GM19463 (cell line): ENCODE measurements around the gene FES.
"Not testable (repeated sequence)": the region's sequence is repeated elsewhere in the genome, so short reads cannot be mapped to it uniquely, and the experiment has no call there.

Source experiments
- ATAC-seq: cut with Tn5 transposase; IDR thresholded peaks from one replicate; pipeline ENCODE4 v1.9.1; 2021; ENCODE audit warnings: mild to moderate bottlenecking, moderate library complexity; ENCODE audit not compliant: unreplicated experiment

FES gene

DNA sequence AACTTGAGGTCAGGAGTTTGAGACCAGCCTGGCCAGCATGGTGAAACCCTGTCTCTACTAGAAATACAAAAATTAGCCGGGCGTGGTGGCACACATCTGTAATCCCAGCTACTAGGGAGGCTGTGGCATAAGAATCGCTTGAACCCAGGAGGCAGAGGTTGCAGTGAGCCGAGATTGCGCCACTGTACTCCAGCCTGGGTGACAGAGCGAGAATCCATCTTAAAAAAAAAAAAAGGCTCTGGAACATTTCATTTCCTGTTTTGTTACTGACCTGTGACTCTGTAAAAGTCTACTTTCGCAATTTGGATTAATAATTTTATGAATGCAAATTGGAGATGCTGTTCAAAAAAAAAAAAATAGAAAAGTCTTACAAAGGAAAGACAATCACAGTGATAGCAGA lies 43.8 kb downstream of the FES start:
- not testable (repeated sequence) for ATAC-seq

DNA sequence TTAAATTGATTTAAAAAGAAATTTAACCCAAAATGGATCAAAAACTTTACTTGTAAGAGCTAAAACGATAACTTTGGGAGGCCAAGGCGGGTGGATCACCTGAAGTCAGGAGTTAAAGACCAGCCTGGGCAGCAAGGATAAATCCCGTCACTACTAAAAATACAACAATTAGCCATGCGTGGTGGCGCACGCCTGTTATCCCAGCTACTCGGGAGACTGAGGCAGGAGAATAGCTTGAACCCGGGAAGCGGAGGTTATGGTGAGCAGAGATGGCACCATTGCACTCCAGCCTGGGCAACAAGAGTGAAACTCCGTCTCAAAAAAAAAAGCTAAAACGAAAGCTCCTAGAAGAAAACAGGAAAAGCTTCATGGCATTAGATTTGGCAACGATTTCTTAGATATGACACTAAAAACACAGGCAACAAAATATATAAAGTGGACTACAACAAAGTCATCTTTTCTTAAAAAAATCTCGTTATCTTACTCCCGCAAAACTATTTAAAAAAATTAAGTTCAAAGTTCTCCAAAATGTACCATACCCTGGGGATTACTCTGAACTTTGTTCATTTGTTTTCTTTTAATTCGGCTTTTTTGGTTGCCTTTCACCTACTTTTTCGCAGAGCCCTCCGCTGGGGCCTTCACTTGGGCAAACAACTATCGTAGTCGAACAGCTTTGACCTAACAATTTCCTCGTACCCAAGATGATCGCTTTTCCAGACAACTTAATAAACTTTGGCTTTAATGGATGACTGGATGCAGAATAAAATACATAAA lies 45.1 kb downstream of the FES start:
- no peak for ATAC-seq

DNA sequence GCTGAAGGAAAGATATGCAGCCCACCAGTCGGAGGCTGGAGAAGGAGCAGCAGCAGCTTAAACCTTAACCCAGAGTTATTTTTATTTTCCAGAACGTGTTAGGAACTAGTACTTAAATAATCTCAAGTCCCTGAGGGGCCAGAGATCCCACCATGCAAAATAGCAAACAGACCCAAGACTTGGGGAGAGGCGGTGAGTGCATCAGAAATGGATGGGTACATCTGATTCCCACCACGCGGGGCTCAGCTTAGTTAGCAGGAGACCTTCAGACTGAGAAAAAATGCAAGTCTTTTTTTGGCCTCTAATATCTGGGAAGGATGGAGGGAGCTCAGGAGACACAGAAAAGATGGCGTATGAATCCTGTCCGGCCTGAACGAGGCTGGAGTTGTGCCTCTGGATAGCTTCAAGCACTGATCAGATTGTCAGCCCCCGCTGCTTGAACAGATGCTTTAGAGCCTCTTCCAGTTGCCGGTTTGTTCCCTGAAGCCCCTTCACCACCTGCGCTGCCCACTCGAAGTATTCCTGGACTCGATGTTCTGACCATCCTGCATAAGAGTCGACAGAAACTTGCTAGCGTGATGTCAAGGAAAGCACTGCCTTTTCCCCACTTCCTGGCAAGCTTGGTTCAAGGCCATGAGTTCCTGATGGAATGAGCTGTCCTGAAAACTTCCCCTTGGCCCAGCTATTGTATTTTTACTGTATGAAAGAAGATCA lies 46.7 kb downstream of the FES start:
- ATAC-seq = no peak

DNA sequence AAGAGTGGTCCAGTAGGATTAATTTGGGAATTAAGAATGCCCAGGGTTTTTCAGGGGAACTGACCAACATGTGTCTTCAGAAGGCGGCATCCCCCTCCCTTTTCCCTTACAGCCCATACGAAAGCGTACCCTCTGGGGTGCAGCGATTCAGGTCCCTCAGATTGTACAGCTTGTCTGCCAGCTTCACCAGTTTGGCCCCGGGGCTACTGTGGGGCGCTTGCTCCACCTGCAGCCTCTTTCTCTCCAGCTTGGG lies 47.2 kb downstream of the FES start:
- no peak for ATAC-seq

DNA sequence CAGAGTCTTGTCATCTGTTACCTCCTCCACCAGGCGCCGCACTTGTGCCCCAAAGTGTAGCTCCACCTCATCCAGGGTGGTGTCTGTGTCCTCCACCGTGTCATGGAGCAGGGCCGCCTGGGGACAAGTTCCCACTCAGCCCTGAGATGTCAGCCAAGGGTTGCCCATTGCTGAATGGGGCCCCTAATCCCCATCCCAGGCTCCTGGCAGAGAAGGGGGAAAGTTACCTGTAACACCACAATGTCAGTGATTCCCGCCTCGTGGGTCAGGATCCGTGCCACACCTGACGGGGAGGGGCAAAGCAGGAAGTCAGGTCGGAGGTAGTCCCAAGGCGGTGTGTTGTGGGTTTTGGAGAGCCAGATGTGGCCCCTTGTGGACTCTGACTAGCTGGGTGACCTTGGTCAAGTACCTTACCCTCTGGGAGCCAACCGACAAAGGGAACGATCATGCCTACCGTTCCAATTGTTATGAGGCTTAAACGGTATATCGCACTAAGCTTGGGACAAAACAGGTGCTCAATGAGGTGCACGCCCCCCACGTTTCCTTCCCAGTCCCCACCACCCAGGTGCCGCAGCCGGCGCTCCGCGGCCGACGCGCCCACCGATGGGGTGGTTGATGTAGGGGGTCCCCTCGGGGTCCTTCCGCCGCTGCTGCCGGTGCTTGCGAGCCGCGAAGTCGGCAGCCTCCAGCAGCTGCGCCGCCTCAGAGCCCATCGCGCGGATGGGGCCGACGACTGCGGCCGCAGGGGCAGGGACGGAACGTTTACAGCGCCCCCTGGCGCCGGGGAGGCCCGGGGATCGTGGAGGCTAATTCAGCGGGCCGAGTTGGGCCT lies 47.7 kb downstream of the FES start, which contains the start of gene HDDC3:
Gene HDDC3, minus strand, starts transcription at position 722 of the 832 bp plus-strand sequence. Its CDS starts 9 bp downstream, at position 713.
- ATAC-seq = peak; percentile 51

DNA sequence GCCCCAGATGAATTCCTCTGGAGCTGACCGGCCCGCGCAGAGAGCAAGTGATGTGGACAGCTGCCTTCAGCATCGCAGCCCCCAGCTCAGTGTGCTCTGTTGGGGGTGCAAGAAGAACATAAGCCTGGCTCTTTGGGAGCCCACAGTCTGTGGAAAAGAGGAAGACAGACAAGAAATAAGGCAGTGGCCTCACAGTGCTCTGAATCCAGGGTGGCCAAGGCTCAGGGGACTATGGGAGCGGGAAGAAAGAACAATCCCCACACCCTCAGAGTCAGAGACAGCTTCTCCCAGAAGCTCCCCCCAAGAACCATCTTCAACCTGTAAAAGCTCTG lies 48.3 kb downstream of the FES start:
- ATAC-seq = no peak

DNA sequence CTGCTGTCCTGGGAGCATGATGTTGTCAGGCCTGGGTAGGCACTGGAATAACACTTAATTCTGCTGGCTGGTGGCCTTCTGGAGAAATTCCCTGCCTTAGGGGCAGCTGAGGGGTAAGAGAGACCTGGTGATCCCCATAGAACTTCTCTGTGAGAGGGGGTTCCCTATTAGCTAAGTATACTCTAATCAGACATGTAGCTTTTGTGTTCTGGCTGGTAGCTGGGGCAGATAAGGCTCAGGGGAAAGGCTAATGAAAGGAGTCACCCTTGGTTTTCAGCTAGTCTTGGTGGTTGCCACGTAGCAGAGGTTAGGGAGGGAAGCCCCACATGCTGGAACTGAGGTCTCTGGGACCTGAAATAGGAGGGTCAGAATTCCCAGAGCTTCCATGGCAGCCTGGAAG lies 49.0 kb downstream of the FES start:
- ATAC-seq = no peak

DNA sequence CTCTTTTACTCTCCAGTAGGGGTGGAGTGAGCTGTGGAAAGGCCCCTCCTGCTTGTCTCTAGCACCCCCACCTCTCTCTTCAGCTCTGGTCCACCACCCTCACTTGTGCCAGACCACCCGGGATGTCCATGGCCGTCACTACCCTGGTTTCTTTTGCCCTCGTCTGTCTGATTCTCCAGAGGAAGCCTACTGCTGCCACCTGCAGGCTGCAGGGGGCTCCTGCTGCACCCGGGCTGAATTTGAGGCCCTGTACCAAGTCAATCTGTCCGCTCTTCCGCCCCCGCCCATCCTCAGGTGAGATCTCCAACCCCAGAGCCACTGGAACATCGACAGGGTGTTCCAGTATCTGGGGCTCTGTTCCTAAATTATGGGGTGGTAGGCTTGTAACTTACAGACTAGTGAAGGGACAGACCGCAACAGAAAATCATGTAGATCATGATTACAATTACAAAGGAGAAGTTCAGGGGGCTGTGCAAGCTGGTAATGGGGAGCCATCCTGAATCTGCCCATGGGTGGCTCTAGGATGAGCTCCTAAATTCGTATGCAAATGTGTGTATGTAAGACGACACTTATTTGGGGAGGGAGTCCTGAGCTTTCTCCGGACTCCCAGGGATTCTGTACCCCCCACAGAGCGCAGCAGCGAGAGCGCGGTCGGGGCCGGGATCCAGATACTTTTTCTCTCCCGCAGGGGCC lies 50.1 kb downstream of the FES start:
- ATAC-seq = peak; percentile 27

DNA sequence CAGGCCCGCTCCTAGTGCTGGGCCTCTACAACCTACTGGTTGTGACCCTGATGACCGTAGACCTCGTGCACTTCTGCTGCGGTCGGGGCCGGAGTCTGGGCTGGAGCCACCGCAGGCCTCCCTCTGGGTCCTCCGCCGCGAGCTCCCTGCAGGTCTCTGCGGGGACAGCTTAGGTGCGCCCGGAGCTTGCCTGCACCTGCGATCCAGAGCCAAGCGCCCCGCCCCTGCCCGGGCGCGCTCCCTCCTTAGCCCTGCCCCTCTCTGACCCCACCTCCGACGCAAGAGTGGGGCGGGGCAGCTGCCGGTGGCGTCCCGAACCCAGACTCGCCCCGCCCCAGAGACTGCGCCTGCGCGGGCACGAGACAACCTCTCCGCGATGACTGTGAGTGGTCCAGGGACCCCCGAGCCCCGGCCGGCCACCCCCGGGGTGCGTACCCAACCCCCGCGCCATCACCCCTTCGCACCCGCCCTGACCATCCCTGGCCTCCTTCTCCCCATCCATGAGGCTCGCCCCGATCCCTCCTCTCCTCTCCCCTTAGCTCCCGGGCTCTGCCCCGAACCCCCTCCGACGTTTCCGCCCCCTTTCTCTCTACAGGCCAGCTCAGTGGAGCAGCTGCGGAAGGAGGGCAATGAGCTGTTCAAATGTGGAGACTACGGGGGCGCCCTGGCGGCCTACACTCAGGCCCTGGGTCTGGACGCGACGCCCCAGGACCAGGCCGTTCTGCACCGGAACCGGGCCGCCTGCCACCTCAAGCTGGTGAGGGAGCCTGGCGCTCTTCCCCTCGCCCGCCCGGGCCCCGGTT lies 50.8 kb downstream of the FES start, which contains the start of gene UNC45A:
Gene UNC45A, plus strand, starts transcription at position 337 of the 803 bp plus-strand sequence. Its CDS starts 40 bp downstream, at position 377.
- peak; percentile 58 for ATAC-seq

DNA sequence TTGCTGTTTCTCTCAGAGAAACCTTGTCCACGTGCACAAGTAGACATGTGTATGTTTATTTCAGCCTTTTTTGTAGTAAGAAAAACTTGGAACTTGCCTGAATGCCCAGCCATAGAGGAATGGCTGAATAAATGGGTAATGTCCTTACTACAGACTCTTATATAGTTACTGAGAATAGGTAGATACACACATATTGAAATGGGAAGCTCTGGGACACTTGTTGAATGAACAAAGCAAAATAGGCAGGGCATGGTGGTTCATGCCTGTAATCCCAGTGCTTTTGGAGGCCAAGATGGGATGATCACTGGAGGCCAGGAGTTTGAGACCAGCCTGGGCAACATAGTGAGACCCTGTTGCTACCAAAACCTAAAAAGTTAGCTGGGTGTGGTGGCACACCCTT lies 52.5 kb downstream of the FES start:
- ATAC-seq = no peak

DNA sequence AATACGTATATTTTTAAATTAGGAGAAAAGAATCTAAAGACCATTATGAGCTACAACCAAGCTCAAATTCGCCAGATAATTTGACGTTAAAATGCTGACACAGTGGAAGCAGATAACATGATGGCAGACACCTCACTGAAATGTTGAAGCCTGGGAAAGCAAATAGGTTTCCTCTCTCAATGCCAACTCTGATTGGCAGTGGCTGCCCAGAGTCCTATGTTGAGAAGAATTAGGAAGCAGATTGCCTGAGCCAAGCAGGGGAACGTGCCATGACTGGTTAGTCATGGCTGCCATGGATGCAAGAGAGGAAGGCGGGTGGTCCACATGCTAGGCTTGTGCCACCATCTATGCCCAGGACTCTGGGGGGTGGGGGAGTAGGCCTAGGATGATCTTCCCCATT lies 54.0 kb downstream of the FES start:
- no peak for ATAC-seq

DNA sequence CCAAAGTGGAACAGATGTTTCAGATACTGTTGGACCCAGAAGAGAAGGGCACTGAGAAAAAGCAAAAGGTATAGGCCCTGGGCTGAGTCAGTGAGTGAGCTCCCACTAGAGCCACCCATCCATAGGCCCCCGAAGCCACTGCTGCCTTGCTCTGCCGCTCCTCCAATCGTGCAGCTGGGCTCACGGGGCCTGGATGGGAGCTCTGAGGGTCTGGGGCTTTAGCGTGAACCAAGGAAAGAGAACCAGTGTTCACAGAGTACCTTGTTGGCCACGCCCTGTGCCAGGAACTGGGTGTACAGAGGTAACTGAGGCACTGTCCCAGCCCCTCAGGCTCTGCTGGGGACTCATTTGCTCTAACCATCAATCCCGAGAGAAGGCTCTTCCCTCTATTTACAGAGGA lies 55.5 kb downstream of the FES start:
- no peak for ATAC-seq

DNA sequence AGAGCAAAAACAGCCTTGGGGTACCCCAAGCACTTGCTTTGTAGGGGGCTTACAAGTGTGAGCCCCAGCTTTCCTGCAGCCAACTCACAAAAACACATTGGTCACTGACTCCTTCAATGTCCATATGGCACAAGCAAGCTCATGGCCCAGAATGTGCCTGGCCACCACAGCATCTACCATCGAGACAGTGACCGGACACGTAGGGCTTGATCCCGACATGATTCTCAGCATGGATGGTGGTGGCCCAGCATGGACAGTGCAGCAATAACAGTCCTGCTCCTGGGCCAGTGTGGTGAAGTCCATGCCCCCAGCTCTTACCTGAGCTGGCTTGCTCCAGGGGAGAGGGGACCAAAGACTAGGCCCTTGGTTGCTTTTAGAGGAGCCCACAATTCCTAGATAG lies 56.7 kb downstream of the FES start:
- ATAC-seq = no peak

DNA sequence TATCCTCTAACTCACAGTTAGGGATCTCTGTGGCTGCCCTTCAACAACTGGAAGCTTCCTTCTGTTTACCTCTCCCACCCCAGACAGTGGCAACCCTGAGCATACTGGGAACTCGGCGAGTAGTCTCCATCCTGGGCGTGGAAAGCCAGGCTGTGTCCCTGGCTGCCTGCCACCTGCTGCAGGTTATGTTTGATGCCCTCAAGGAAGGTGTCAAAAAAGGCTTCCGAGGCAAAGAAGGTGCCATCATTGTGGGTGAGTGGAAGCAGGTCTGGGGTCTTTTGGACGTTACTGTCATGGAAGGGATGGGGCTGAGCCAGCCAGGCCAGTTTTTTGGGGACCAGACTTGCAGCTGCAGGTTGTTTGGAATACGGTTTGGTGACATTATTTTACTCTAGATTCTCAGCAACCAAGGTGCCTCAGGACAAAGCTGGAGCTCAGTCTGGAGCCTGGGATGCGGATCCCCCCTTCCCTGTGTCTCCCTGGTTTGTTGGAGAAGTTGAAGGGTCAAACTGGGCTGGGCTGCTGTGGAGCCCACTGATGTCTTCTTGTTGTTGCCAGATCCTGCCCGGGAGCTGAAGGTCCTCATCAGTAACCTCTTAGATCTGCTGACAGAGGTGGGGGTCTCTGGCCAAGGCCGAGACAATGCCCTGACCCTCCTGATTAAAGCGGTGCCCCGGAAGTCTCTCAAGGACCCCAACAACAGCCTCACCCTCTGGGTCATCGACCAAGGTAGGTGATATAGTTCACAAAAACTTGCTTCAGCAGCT lies 58.2 kb downstream of the FES start:
- no peak for ATAC-seq

DNA sequence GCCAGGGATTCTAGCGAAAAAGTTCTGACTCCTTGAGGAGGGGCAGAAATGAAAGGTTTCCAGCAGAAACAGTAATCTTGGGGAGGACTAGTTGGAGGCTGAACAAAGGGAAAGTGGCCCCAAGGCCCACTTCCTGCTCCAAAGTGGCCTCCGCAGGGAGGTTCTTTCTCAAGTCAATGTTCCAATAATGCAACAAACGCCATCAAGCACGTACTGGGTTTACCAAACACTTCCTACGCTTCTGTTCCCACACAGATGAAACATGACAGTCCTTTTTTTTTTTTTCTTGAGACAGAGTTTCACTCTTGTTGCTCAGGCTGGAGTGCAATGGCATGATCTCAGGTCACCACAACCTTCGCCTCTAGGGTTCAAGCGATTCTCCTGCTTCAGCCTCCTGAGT lies 60.8 kb downstream of the FES start:
- no peak for ATAC-seq
